HCT116 (cell line): ENCODE results near the gene KIF12. TPM values are rescaled to one million over a fixed set of nuclear protein-coding genes. Genes with fewer than 3 reads are reported as not detected.

Experiments
- ATAC-seq: fragments of 200-7000 bp; cut with Tn5 transposase; 2 replicates; pipeline ENCODE4 v1.9.1; 2020; ENCODE audit warnings: mild to moderate bottlenecking, moderate library complexity
- BruUV-seq: library from RNA; stranded (reverse); fragments of 400-500 nt; replicated peaks from 2 replicates; lab custom pipeline; 2021; lab: Mats Ljungman, UMichigan
- CTCF ChIA-PET: fragments of 300-600 bp; sonication (Branson Sonifier 250); formaldehyde crosslinking; loops from one replicate; lab custom pipeline; 2021; ENCODE audit warnings: antibody characterized with exemption; lab: Charles Lee
- POLR2A ChIA-PET: fragments of 300-600, 350-600 bp; sonication (Branson Sonifier 250); formaldehyde crosslinking; loops from one replicate; lab custom pipeline; 2021; ENCODE audit warnings: antibody characterized with exemption; lab: Charles Lee
- RAD21 ChIA-PET, 2 experiments: fragments of 300-600 bp; sonication (Branson Sonifier 250); formaldehyde crosslinking; loops; one replicate each; lab custom pipeline; 2023; ENCODE audit warnings: low total read pairs in 2 of 2; ENCODE audit not compliant: uncharacterized antibody in 2 of 2, unreplicated experiment in 2 of 2, low non-redundant PET in 1 of 2; lab: Charles Lee
- DNase-seq: peaks from one replicate; pipeline ENCODE4 v3.0.0-alpha.2; 2010; ENCODE audit warnings: low read depth, low spot score
- H2AFZ ChIP-seq: fragments of 200-600 bp; shearing (Covaris generic), sonication (generic); 2 replicates; pipeline ENCODE4 v1.6.1; 2017; ENCODE audit warnings: low read depth, mixed run types, mixed read lengths, antibody characterized with exemption, low read length; ENCODE audit not compliant: poor library complexity, severe bottlenecking
- H3K27ac ChIP-seq: 2 replicates; pipeline ENCODE4 v1.5.1; 2012; ENCODE audit warnings: low read depth, low read length
- H3K27me3 ChIP-seq: fragments of 200-600 bp; sonication (generic); 2 replicates; pipeline ENCODE4 v1.6.1; 2016; ENCODE audit warnings: mixed run types, low read length, mixed read lengths; ENCODE audit not compliant: insufficient read depth
- H3K36me3 ChIP-seq, 2 experiments: fragments of 200-500 bp in 1 of 2; fragments of 200-600 bp in 1 of 2; sonication (Bioruptor generic) in 1 of 2; sonication (generic) in 1 of 2; 2 replicates each; pipeline versions ENCODE4 v1.5.1 to v1.6.1; 2014 to 2016; ENCODE audit warnings: low read length in 2 of 2, inconsistent platforms in 1 of 2, mixed read lengths in 1 of 2, mixed run types in 1 of 2; ENCODE audit not compliant: insufficient read depth in 2 of 2, control insufficient read depth in 1 of 2
- H3K4me1 ChIP-seq, 2 experiments: fragments of 200-600 bp in 1 of 2; sonication (generic) in 1 of 2; 2 replicates each; pipeline versions ENCODE4 v1.5.1 to v1.6.1; 2012 to 2017; ENCODE audit warnings: low read length in 2 of 2, inconsistent platforms in 1 of 2, mild to moderate bottlenecking in 1 of 2, mixed read lengths in 1 of 2, mixed run types in 1 of 2, moderate library complexity in 1 of 2; ENCODE audit not compliant: insufficient read depth in 2 of 2, control insufficient read depth in 1 of 2
- H3K4me2 ChIP-seq: fragments of 200-600 bp; sonication (generic); 2 replicates; pipeline ENCODE4 v1.6.1; 2017; ENCODE audit warnings: mixed run types, low read length, mixed read lengths
- H3K4me3 ChIP-seq, 2 experiments: fragments of 200-600 bp in 1 of 2; sonication (generic) in 1 of 2; replicated peaks in 1 of 2; 2 replicates each; pipeline ENCODE4 v1.5.1; 2011 to 2016; ENCODE audit warnings: low read length in 2 of 2, control low read depth in 1 of 2, low read depth in 1 of 2, mild to moderate bottlenecking in 1 of 2, mixed read lengths in 1 of 2, mixed run types in 1 of 2
- H3K79me2 ChIP-seq: fragments of 200-600 bp; sonication (generic); 2 replicates; pipeline ENCODE4 v1.6.1; 2017; ENCODE audit warnings: mild to moderate bottlenecking, mixed run types, low read length, moderate library complexity, mixed read lengths; ENCODE audit not compliant: insufficient read depth
- H3K9ac ChIP-seq: fragments of 200-600 bp; sonication (generic); 2 replicates; pipeline ENCODE4 v1.6.1; 2016; ENCODE audit warnings: low read length, mixed read lengths
- H3K9me2 ChIP-seq: fragments of 200-600 bp; sonication (generic), shearing (Covaris generic); 2 replicates; pipeline ENCODE4 v1.6.1; 2017; ENCODE audit warnings: mixed run types, mild to moderate bottlenecking, moderate library complexity; ENCODE audit not compliant: insufficient read depth
- H3K9me3 ChIP-seq, 2 experiments: fragments of 200-500 bp in 1 of 2; fragments of 200-600 bp in 1 of 2; sonication (Bioruptor generic) in 1 of 2; sonication (generic) in 1 of 2; 2 replicates each; pipeline ENCODE4 v1.6.1; 2014 to 2017; ENCODE audit warnings: low read length in 2 of 2, mixed read lengths in 2 of 2, inconsistent platforms in 1 of 2, low read depth in 1 of 2, mild to moderate bottlenecking in 1 of 2, mixed run types in 1 of 2, moderate library complexity in 1 of 2; ENCODE audit not compliant: control insufficient read depth in 1 of 2, insufficient read depth in 1 of 2
- H4K20me1 ChIP-seq: fragments of 200-600 bp; sonication (generic), shearing (Covaris generic); 2 replicates; pipeline ENCODE4 v1.6.1; 2017; ENCODE audit warnings: mixed run types, mild to moderate bottlenecking, moderate library complexity; ENCODE audit not compliant: insufficient read depth
- CBX3 ChIP-seq: IDR thresholded peaks from 2 replicates; pipeline ENCODE4 v1.6.1; 2012; ENCODE audit warnings: low read depth
- CEBPB ChIP-seq: IDR thresholded peaks from 2 replicates; pipeline ENCODE4 v1.6.1; 2012; ENCODE audit warnings: low read depth
- EGR1 ChIP-seq: IDR thresholded peaks from 2 replicates; pipeline ENCODE4 v1.6.1; 2012; ENCODE audit warnings: low read depth
- ELF1 ChIP-seq: IDR thresholded peaks from 2 replicates; pipeline ENCODE4 v1.6.1; 2012; ENCODE audit warnings: low read depth, borderline replicate concordance
- EZH2 ChIP-seq: fragments of 200-600 bp; sonication (generic); IDR thresholded peaks from 2 replicates; pipeline ENCODE4 v1.6.1; 2017; ENCODE audit warnings: antibody characterized with exemption, mixed run types
- EZH2phosphoT487 ChIP-seq: fragments of 200-600 bp; IDR thresholded peaks from 2 replicates; pipeline ENCODE4 v1.6.1; 2018; ENCODE audit warnings: antibody characterized with exemption, borderline replicate concordance
- JUND ChIP-seq: IDR thresholded peaks from 2 replicates; pipeline ENCODE4 v1.6.1; 2012
- POLR2A ChIP-seq: IDR thresholded peaks from 2 replicates; pipeline ENCODE4 v1.7.0; 2011; ENCODE audit warnings: borderline replicate concordance; ENCODE audit not compliant: insufficient read depth, insufficient read length; ENCODE audit errors: extremely low read depth
- POLR2AphosphoS5 ChIP-seq: IDR thresholded peaks from 2 replicates; pipeline ENCODE4 v1.6.1; 2011; ENCODE audit warnings: mild to moderate bottlenecking, low read depth, low read length, moderate library complexity
- SRF ChIP-seq: IDR thresholded peaks from 2 replicates; pipeline ENCODE4 v1.6.1; 2012; ENCODE audit warnings: low read depth
- YY1 ChIP-seq: IDR thresholded peaks from 2 replicates; pipeline ENCODE4 v1.6.1; 2011; ENCODE audit warnings: low read length, low read depth, moderate library complexity, mild to moderate bottlenecking; ENCODE audit not compliant: insufficient replicate concordance; ENCODE audit errors: extremely low read depth
- ZFX ChIP-seq: fragments of 450-650 bp; IDR thresholded peaks from 2 replicates; pipeline ENCODE4 v1.6.1; 2017
- ZNF274 ChIP-seq: fragments of 200-500 bp; sonication (Bioruptor generic); IDR thresholded peaks from 2 replicates; pipeline ENCODE4 v1.6.1; 2014; ENCODE audit warnings: mild to moderate bottlenecking, low read depth, low read length, inconsistent platforms
- intact Hi-C: fragments of 100-400 bp; cut with micrococcal nuclease; formaldehyde crosslinking; loops from 2 replicates; pipeline ENCODE4 v1.10.0; 2022
- total RNA-seq: library from RNA; stranded (reverse); gene quantifications from one replicate; pipeline ENCODE4 v1.2.1, GENCODE V29; 2021; ENCODE audit not compliant: unreplicated experiment
- TF ChIP-seq, protein P1 (sequence below): IDR thresholded peaks from 2 replicates; pipeline ENCODE4 v1.6.1; 2012
- TF ChIP-seq, protein P2 (sequence below): IDR thresholded peaks from 2 replicates; pipeline ENCODE4 v1.6.1; 2012

Gene KIF12
- total RNA-seq, 1 experiment from 2014 or later = 6.4 TPM

DNA sequence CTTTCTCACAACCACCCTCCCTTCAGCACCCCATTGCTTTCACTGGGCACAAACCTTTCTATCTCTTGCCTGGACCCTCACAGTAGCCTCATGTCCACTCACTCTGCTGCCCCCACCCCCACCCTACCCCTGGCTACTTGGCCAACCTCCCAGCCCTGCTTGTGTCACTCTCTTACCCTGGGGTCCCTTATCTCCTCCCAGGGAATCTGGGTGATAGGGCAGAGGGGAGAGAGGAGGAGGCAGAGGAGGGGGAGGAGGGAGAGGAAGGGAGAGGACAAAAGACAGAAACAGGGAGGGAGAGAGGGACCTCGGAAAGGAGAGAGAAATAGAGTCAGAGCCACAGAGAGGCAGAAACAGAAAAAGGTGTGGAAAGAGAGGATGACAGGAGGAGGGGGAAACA is 25.0 kb upstream of the KIF12 start:
- Histone ChIP-seq H3K27ac (no peak overlapping the region), H3K36me3 (no peaks in the 10 kb centered on the region), H3K79me2 (no peaks in the 10 kb centered on the region), H3K4me1 (no peaks in the 10 kb centered on the region), H2AFZ (no peak overlapping the region), H4K20me1 (no peaks in the 10 kb centered on the region), H3K27me3 (peaks cover 8% of the 10 kb centered on the region; the same call in 1 of the 2 replicates), H3K9me3 (peaks cover 0 to 7% of the 10 kb centered on the region in 2 experiments; a peak in 1 of 4 replicates), H3K9me2 (no peaks in the 10 kb centered on the region), H3K4me3 (no peak overlapping the region), H3K4me2 (no peak overlapping the region), H3K9ac (no peak overlapping the region)
- ChIA-PET CTCF (no interaction called here), POLR2A (no interaction called here), RAD21 (no interaction called here)
- TF ChIP-seq ZNF274 = no peak
- TF ChIP-seq EZH2 = no peak
- TF ChIP-seq POLR2AphosphoS5 = no peak
- DNase-seq (no peak), ATAC-seq (no peak)
- no TSS peak for BruUV-seq
- intact Hi-C loops = no loop called here

DNA sequence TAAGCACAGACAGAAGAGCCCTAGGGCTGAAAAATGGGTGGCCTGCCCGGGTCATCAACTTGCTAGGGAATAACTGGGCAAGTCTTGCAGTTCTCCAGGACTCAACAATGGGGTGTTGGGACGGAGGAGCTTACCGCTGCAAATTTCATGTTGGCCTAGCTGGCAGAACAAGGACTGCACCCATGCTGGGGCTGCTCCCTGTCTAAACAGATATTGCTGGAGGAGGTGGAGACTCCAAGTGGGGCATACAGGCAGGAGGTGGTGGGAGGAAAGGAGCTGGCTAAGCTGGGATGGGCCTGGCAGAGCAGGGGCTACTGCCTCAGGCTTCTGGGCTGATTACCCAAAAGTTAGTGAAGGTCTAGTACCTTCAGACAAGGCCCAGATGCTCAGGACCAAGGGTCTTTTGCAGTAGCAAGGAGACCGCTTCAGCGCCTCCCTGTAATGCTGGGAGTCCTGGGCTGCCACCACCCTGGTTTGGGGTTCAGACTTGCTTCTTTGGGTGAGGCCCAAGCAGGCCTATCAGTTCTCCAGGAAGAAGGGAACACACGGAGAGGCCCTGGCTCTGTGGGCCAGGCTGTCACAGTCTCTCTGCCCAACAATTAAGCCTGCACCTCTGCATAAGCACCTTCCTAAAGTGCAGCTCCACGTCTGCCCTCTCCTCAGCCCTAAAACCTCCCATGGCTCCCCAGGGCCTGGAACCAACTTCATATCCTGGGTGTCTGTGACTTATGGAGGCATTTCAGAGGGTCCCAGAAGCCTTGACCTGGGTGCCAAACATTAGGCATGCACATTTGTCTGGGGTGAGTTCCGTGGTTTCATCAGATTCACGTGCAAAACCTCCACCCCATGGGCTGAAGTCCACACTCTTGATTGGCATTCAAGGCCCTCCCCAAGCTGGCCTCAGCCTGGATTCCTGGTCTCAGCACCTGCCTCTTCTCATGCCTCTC is 24.2 kb upstream of the KIF12 start:
- ChIA-PET CTCF (no interaction called here), RAD21 (no interaction called here), POLR2A (no interaction called here)
- no TSS peak for BruUV-seq
- peaks cover 9% of the 10 kb centered on the region; the same call in 1 of the 2 replicates for H3K27me3 ChIP-seq
- no peak overlapping the region for H3K4me2 ChIP-seq
- H3K4me1 ChIP-seq = no peaks in the 10 kb centered on the region
- no peak overlapping the region for H3K27ac ChIP-seq
- H4K20me1 ChIP-seq = no peaks in the 10 kb centered on the region
- intact Hi-C loops = no loop called here
- TF ChIP-seq SRF = no peak
- TF ChIP-seq POLR2AphosphoS5 = no peak
- no peak for TF ChIP-seq JUND
- TF ChIP-seq ZFX = no peak
- TF ChIP-seq, protein P1, sequence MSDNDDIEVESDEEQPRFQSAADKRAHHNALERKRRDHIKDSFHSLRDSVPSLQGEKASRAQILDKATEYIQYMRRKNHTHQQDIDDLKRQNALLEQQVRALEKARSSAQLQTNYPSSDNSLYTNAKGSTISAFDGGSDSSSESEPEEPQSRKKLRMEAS = no peak
- TF ChIP-seq YY1 = no peak
- TF ChIP-seq EZH2phosphoT487 = no peak
- no peak for TF ChIP-seq CEBPB
- TF ChIP-seq EGR1 = no peak
- no peak for TF ChIP-seq CBX3
- TF ChIP-seq EZH2 = no peak
- no peak for TF ChIP-seq POLR2A
- TF ChIP-seq ELF1 = no peak
- TF ChIP-seq, protein P2, sequence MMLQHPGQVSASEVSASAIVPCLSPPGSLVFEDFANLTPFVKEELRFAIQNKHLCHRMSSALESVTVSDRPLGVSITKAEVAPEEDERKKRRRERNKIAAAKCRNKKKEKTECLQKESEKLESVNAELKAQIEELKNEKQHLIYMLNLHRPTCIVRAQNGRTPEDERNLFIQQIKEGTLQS = no peak
- no peak for TF ChIP-seq ZNF274
- no peaks in the 10 kb centered on the region for H3K36me3 ChIP-seq
- H3K9me2 ChIP-seq = no peaks in the 10 kb centered on the region
- ATAC-seq (no peak), DNase-seq (no peak)
- H3K9ac ChIP-seq = no peak overlapping the region
- no peak overlapping the region for H3K4me3 ChIP-seq
- no peak overlapping the region for H2AFZ ChIP-seq
- no peaks in the 10 kb centered on the region for H3K79me2 ChIP-seq
- H3K9me3 ChIP-seq = peaks cover 0 to 7% of the 10 kb centered on the region in 2 experiments; a peak in 1 of 4 replicates
